ENCODE measurements around the gene KIAA0753. TPM values are rescaled to one million over a fixed set of nuclear protein-coding genes. Genes with fewer than 3 reads are reported as not detected.

The KIAA0753 gene
- total and polyA plus RNA-seq, 2 of the 4 experiments (the other 2 are of a cell fraction) = 10.2 to 17.6 TPM

DNA sequence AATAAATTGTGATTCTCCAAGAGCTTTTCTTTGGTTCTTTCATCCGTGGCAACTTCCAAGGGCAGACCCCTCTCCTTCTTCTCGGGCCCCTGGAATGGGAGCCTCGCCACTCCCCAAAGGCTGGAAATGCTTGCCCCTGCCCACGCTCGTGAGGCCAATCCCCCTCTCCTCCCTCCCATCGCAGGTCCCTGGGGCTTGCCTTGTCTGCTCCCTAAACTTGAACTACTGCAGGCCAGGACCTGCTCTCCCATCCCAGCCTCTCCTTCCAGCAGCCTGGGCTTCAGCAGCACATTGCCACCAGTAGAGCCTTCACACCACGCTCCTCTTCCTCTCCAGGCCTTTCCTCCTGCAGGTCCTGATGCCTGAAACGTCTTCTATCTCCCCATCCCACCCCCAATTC is 95.2 kb downstream of the KIAA0753 start:
- 0 out of 2 replicates have a peak, but pooled peaks cover 3% of the 10 kb centered on the region for H3K9me1 ChIP-seq (ENCODE audit: insufficient read depth, low read length)
- ChIA-PET POLR2A (ENCODE audit: unreplicated experiment) (no interaction called here), CTCF (no interaction called here)
- no peak overlapping the region for H3K4me2 ChIP-seq (ENCODE audit: low read depth, low read length)
- H2BK20ac ChIP-seq (ENCODE audit: low read depth, low read length) = no peak overlapping the region
- no peak for DNase-seq
- H3K56ac ChIP-seq (ENCODE audit: extremely low read depth, insufficient read depth, low read length) = no peak overlapping the region
- in situ Hi-C loops (cut with MboI; ENCODE audit: low sequenced_read_pairs) (no loop called here), intact Hi-C loops (cut with micrococcal nuclease) (no loop called here), dilution Hi-C loops (cut with HindIII; ENCODE audit: low sequenced_read_pairs, unreplicated experiment) (no loop called here)
- no peak overlapping the region for H3K9ac ChIP-seq (ENCODE audit: low read depth, low read length)
- H3K27me3 ChIP-seq (ENCODE audit: control insufficient read depth, insufficient read depth, low read length) = peaks cover 17% of the 10 kb centered on the region
- no peaks in the 10 kb centered on the region for H3K36me3 ChIP-seq (ENCODE audit: control insufficient read depth, insufficient read depth, low read length)
- H2BK15ac ChIP-seq (ENCODE audit: low read depth, low read length) = no peak overlapping the region
- H4K20me1 ChIP-seq (ENCODE audit: insufficient read depth, low read length) = no peaks in the 10 kb centered on the region
- no peak overlapping the region for H3K23ac ChIP-seq (ENCODE audit: low read depth, low read length)
- H2BK120ac ChIP-seq (ENCODE audit: low read depth, low read length) = no peak overlapping the region
- no peaks in the 10 kb centered on the region for H3K79me1 ChIP-seq (ENCODE audit: low read depth in 1 of 2, low read length in 2 of 2)
- H3K4ac ChIP-seq (ENCODE audit: low read depth, low read length) = no peak overlapping the region
- no peak overlapping the region for H3K18ac ChIP-seq (ENCODE audit: low read depth, low read length)
- no peaks in the 10 kb centered on the region for H3K9me3 ChIP-seq (ENCODE audit: control insufficient read depth, insufficient read depth, low read length)
- H4K5ac ChIP-seq (ENCODE audit: low read depth, low read length) = no peak overlapping the region
- ATAC-seq (ENCODE audit: low read depth) = no peak
- H3K4me1 ChIP-seq (ENCODE audit: control insufficient read depth, insufficient read depth, low read length) = no peaks in the 10 kb centered on the region
- H4K8ac ChIP-seq (ENCODE audit: low read depth in 2 of 2, low read length in 2 of 2) = no peak overlapping the region
- no peak overlapping the region for H4K91ac ChIP-seq (ENCODE audit: insufficient read depth, low read depth, low read length)
- no TSS peak for BruUV-seq (replicated peaks)
- no peak overlapping the region for H3K4me3 ChIP-seq (ENCODE audit: insufficient read depth, low read depth, low read length)
- no peak for TF ChIP-seq POLR2A (IDR thresholded peaks at IDR 0.05; ENCODE audit: low read depth, low read length)
- no peak for TF ChIP-seq MXI1 (IDR thresholded peaks at IDR 0.05; ENCODE audit: borderline replicate concordance, low read depth, low read length)
- TF ChIP-seq BHLHE40 (IDR thresholded peaks at IDR 0.05; ENCODE audit: low read depth, low read length) = no peak
- TF ChIP-seq, protein P1, sequence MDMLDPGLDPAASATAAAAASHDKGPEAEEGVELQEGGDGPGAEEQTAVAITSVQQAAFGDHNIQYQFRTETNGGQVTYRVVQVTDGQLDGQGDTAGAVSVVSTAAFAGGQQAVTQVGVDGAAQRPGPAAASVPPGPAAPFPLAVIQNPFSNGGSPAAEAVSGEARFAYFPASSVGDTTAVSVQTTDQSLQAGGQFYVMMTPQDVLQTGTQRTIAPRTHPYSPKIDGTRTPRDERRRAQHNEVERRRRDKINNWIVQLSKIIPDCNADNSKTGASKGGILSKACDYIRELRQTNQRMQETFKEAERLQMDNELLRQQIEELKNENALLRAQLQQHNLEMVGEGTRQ (IDR thresholded peaks at IDR 0.05; ENCODE audit: low read depth, low read length) = no peak
- no peak for TF ChIP-seq RCOR1 (IDR thresholded peaks at IDR 0.05; ENCODE audit: insufficient replicate concordance, low read length)
- no peak for TF ChIP-seq RAD21 (IDR thresholded peaks at IDR 0.05; ENCODE audit: low read length)
- TF ChIP-seq SMC3 (IDR thresholded peaks at IDR 0.05; ENCODE audit: low read depth, low read length) = no peak
- no peak for TF ChIP-seq NFE2L2 (IDR thresholded peaks at IDR 0.05; ENCODE audit: low read depth, low read length)
- TF ChIP-seq FOS (IDR thresholded peaks at IDR 0.05; ENCODE audit: low read depth, low read length) = no peak
- TF ChIP-seq MAFK (IDR thresholded peaks at IDR 0.05; ENCODE audit: low read depth, low read length) = no peak
- TF ChIP-seq CEBPB (IDR thresholded peaks at IDR 0.05; ENCODE audit: low read depth, low read length) = no peak
- TF ChIP-seq, protein P2, sequence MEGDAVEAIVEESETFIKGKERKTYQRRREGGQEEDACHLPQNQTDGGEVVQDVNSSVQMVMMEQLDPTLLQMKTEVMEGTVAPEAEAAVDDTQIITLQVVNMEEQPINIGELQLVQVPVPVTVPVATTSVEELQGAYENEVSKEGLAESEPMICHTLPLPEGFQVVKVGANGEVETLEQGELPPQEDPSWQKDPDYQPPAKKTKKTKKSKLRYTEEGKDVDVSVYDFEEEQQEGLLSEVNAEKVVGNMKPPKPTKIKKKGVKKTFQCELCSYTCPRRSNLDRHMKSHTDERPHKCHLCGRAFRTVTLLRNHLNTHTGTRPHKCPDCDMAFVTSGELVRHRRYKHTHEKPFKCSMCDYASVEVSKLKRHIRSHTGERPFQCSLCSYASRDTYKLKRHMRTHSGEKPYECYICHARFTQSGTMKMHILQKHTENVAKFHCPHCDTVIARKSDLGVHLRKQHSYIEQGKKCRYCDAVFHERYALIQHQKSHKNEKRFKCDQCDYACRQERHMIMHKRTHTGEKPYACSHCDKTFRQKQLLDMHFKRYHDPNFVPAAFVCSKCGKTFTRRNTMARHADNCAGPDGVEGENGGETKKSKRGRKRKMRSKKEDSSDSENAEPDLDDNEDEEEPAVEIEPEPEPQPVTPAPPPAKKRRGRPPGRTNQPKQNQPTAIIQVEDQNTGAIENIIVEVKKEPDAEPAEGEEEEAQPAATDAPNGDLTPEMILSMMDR (conservative IDR thresholded peaks at IDR 0.05; ENCODE audit: low read depth, low read length) = no peak
- no peak for TF ChIP-seq MAZ (IDR thresholded peaks at IDR 0.05; ENCODE audit: borderline replicate concordance, low read depth, low read length)
- no peak for TF ChIP-seq CHD1 (IDR thresholded peaks at IDR 0.05; ENCODE audit: low read depth, low read length)
- TF ChIP-seq RFX5 (IDR thresholded peaks at IDR 0.05; ENCODE audit: low read depth, low read length) = no peak
- TF ChIP-seq, protein P3, sequence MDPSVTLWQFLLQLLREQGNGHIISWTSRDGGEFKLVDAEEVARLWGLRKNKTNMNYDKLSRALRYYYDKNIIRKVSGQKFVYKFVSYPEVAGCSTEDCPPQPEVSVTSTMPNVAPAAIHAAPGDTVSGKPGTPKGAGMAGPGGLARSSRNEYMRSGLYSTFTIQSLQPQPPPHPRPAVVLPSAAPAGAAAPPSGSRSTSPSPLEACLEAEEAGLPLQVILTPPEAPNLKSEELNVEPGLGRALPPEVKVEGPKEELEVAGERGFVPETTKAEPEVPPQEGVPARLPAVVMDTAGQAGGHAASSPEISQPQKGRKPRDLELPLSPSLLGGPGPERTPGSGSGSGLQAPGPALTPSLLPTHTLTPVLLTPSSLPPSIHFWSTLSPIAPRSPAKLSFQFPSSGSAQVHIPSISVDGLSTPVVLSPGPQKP (IDR thresholded peaks at IDR 0.05; ENCODE audit: borderline replicate concordance, low read depth, low read length) = no peak
- no peak overlapping the region for H3K27ac ChIP-seq (ENCODE audit: insufficient read depth, low read length)
- H2AFZ ChIP-seq (replicated peaks; ENCODE audit: low read length, poor library complexity) = no peak overlapping the region
- WGBS, 2 experiments (ENCODE audit: extremely low coverage in 2 of 2, insufficient read length in 1 of 2) = 42% methylated on average over 2 of the region's 8 CpGs; no CpG with 5 or more reads in 1 of the 2 experiments
- H2BK5ac ChIP-seq (ENCODE audit: low read depth, low read length, poor library complexity, severe bottlenecking) = no peak overlapping the region
- H3K14ac ChIP-seq (replicated peaks; ENCODE audit: low read depth, low read length) = no peak overlapping the region
- no peak overlapping the region for H2AK9ac ChIP-seq (replicated peaks; ENCODE audit: low read depth, low read length, poor library complexity)
- H2AK5ac ChIP-seq (ENCODE audit: low read depth, low read length) = no peak overlapping the region
